Measurements from ENCODE around the gene ALK.

GRCh38 chr2:29272311-29272710 lies 649.1 kb downstream of the ALK start:
- no peak for TF ChIP-seq EP300 (IDR thresholded peaks at IDR 0.05)
- no peak for TF ChIP-seq CTCF (IDR thresholded peaks at IDR 0.05)

Data from sigmoid colon (tissue), 4 donors.